HG02610 (cell line): ENCODE data around the gene P4HB.

Experiments
- ATAC-seq: cut with Tn5 transposase; IDR thresholded peaks from one replicate; pipeline ENCODE4 v1.9.1; 2021; ENCODE audit warnings: mild to moderate bottlenecking, moderate library complexity; ENCODE audit not compliant: unreplicated experiment

Gene P4HB

DNA sequence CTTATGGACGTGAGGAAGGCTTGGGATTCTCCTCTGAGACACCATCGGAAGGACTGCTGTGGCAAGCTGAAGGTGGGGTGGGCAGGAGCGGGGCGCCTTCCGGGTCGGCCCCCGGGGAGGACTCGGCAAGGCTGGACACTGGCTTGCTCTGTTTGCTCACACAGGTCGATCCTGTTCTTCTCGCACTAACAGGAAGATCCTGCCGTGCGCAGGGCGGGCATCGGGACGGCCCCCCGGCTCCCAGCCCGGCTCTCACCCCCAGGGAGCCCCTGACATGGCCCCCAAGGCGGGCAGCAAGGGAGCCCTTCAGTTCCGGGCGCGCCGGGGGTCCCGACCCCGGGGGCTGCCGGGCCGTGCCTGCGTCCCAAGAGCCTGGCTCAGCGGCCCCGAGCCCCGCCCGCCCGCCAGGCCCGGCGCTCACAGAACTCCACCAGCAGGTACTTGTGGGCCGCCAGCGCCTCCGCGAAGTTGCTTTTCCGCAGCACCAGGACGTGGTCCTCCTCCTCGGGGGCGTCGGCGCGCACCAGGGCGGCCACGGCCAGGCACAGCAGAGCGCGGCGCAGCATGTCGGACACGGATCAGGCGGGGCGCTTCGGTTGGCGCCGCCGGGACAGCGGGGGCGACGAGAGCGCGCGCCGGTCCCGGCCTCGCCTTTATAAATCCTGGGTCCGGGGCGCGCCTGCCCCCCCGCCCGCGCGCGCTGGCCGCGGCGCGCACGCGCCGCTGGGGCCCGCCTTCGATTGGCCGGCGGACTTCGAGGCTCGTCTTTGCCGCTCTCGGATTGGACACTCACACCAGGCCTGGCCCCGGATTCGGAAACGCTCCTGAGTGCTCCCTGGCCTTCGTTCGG is at the start of gene P4HB:
P4HB (minus strand) TSS at position 630 of the 850 bp plus-strand sequence; CDS start at position 566, 64 bp downstream.
- no peak for ATAC-seq

GRCh38 chr17:81909231-81909630 is 48.9 kb upstream of the P4HB start:
- no peak for ATAC-seq

- no peak for ATAC-seq
Observed at GRCh38 chr17:81908793-81909192, 48.5 kb upstream of the P4HB start.

DNA sequence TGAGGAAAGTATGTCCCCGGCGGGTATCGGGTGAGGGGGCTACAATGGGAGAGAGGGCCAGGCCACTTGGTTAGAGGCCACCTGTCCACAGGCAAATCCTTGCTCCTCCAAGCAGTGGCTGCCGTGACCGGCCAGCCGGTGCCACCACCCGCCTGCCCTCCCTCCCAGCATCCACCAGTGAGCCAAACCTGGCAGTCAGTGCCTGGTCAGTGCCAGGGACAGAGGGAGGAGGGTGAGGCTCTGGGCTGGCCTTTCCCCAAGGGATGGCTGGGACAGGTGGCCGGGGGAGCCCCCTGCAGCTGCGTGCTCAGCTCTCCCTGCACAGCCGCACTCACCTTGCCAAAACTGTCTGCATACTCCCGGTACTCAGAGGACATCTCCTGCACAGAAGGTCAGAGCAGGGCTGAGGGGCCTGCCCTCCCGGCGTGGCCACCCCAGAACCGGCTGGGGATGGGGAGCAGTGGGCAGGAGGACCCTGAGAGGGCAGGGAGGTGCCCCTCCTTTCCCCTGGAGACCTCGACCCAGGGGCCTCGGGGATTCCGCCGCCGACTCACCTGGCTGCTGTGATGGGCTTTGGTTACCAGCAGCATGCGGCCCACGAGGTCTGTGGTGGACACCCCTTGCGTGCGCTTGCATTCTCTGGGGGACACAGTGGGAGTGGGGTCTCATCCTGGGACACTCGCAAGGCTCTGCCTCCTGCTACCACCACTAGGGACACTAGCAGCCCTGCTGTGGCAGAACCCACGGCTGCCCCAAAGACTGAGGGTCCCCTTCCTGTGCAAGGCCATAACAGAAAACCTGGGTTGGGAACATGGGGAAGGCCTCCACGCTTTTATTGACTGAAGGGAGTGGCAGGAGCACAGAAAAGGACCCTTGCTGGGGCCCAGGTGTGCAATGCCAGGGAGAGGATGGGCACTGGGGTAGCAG is 47.1 kb upstream of the P4HB start:
- no peak for ATAC-seq

GRCh38 chr17:81906476-81907218 is 46.3 kb upstream of the P4HB start:
- no peak for ATAC-seq

DNA sequence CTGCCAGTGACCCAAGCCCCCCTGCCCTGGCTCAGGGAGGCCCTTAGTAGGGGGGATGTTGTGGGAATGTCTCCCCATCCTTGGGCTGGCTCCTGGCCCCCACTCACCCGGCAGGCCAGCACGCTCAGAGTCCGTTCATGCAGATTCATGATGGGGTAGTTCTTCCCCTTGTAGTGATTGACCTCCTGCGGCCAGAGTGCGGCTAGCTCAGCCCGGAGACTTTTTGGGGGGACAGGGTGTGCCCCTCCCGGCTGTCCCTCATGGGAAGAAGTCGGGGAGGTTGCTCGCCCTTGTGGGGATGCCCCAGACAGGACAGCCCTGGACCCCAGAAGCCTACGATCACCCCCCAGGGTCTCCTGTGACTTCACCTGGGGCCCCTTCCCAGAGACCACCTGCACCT is 45.7 kb upstream of the P4HB start:
- no peak for ATAC-seq

- ATAC-seq: no peak
Observed at GRCh38 chr17:81905424-81905875, 45.1 kb upstream of the P4HB start.

DNA sequence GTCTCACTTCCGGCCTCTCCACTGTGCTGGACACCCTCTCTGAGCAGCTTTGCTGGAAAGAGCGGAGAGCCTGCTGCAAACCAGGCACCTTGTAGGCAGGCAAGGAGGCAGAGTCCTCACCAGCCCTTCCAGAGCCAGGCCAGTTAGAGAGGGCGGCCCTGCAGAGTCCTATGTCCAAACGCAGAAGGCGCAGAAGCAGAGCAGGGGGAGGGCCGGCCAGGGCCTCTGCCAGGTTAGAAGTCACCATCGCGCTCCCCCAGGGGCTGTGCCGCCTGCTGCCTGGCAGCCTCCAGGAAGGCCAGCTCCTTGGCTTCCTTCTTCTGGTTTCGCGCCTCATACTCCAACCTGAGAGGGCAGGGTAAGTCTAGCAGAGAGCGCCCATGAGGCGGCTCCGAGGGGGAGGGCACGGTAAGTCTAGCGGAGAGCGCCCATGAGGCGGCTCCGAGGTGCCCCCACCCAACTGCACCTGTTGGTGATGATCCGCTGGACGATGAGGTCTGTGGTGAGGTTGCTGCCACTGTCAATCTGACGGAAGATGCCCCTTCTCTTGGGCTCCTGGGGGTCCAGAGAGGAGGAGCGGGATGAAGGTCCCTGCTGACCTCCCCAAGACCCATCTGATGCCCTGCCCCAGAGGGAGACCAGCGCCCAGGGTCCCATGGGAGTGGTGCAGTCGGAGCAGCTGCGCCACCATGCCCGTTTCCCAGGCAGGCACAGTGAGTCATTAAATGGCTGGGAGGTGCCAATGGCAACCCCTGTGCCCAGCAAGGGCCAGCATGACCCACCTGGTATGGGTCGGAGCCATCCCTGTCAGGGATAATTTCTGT is 44.5 kb upstream of the P4HB start:
- ATAC-seq: no peak

- ATAC-seq: no peak
Observed at GRCh38 chr17:81903896-81904599, 43.7 kb upstream of the P4HB start.

GRCh38 chr17:81903415-81903831 is 43.1 kb upstream of the P4HB start:
- ATAC-seq: no peak

DNA sequence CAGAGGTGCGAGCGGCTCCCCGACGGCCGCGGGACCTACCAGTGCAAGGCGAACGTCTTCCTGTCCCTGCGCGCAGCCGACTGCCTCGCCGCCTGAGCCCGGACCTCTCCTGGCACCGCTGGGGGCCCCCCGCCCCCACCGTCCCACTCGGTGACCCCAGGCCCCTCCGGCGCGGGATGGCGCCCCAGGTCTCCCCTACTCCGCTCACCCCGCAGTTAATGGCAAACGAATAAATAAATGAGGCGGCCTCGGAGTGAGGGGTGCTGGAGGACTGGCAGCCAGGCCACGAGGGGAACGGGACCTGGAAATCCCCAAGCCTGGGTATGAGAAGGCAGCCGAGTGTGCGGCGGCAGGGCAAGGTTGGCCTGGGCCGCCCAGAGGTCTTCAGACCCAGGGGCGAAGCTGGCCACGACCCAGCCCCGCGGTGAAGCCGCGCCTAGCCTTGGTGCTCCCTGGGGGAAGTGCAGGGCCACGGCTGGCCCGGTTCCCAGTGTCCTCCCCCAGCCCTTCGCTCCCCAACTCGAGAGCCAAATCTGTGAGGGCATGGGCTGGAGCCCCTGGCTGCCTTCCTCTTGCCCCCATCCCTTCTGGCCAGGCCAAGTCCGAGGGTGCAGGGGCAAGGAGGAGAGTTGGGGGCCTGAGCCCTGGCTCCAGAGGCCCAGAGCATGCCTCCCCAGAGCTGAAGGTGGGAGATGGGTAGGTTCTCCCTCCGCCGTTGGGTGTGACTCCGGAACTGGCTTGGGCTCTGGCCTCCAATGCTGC is 42.5 kb upstream of the P4HB start:
- ATAC-seq: no peak

- no peak for ATAC-seq
Observed at GRCh38 chr17:81902023-81902652, 41.8 kb upstream of the P4HB start, which contains the start of gene NPB. TSS of gene NPB (plus strand) at chr17:81902238. CDS start at chr17:81902278, 40 bp downstream.

- ATAC-seq: no peak
Observed at GRCh38 chr17:81901167-81902022, 41.1 kb upstream of the P4HB start.

GRCh38 chr17:81900181-81900820 is 40.0 kb upstream of the P4HB start:
- no peak for ATAC-seq

GRCh38 chr17:81899514-81900166 is 39.3 kb upstream of the P4HB start:
- ATAC-seq: no peak

DNA sequence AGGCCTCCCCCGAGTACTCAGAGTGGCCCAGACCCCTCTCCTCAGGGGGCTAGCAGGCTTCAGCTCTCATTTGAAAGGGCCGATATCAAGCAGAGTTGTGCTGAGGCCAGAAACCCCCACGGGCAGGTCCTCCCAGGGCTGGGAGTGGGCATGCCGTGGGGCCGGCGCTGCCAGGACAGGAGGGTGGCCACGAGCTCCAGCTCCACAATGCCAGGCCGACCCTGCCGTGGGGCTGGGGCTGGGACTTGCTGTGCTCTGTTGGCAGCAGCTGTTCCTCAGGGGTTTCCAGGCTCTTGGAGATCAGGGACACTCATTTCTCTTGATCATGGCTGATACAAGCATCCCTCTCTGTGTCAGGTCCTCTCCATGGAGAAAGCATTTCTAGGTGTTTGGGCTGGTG is 38.5 kb upstream of the P4HB start:
- ATAC-seq: no peak
